NCI-H2196 treated with DMSO at 0.1 percent for 48 hours (cell line): Measurements from ENCODE around the gene RBM38.

Experiments
- DNase-seq: peaks from one replicate; lab custom pipeline; 2025; ENCODE audit not compliant: unreplicated experiment; lab: John Stamatoyannopoulos, UW

RBM38 gene

DNA sequence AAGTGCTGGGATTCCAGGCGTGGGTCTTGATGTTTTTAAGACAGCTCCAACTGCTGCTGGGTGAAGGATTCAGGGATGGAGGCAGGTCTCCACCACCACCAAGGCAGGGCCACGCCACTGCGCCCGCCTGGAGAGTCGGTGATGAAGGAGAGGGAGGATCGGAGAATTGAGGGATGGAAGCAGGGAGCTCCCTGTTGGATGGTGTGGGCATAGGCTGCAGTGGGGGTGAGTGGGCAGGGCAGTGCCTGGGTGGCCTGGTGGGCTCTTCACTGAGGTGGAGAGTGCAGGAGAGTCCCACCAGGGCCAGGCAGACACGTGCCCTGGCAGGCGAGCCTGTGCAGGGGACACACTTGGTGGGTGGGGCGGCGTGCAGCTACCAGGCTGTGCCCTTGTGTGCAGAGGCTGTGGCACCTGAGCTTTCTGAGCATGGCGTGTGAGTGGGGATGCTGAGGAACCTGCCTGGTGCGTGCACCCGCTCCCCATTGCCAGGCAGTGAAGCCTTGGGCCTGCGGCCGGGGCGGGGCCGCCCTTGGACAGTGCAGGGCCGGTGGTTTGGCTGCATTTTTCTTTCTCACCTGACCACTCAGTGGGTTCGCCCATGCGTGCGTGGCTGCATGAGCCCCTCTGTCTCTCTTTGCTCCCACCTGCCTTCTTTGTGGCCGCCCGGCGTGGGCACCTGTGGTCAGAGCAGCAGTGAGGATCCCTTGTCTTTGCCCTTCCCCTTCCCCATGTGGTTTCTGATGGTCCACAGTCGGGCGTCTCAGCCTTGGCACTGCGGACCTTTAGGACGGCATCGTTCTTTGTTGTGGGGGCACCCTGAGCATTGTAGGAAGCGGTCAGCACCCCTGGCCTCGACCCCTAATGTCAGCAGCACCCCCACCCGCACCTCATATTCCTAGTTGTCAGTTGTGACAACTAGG lies 11.3 kb downstream of the RBM38 start:
- no peak for DNase-seq

DNA sequence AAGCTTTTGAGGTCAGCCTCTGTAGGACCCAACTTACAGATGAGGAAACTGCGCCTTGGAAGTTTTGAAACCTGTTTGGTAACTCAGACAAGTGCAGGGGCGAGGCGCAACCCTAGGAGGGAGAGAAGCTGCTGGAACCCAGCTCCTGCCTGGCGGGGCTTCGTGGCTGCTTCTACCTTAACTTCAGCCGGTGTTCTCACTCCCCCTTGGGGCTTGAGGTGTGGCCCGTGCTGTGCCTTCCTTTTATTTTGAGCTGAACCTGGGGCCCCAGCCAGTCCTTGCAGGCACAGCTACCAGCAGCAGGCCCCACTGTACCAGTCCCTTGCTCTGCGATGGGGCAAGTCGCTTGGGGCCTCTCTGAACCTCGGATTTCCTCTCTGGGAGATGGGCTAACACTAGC lies 12.0 kb downstream of the RBM38 start:
- no peak for DNase-seq

DNA sequence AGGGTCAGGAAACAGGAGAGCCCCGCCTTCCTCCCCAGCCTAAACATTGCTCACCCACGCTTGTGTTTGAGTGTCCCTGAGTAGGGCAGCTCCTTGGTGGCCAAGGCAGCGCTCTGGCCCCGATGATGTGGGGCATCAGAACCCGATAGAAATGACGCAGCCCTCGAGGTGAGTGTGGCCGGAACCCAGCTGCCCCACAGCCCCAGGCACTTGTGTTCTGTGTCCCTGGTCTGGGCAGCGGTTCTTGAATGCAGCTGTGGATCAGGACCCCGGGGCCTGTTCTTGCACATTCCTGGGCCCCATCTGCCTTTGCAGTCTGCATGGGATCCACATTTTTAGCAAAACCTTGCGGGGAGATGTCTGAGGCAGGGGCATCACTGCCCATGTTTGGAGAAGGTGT lies 12.8 kb downstream of the RBM38 start:
- DNase-seq, result no peak

DNA sequence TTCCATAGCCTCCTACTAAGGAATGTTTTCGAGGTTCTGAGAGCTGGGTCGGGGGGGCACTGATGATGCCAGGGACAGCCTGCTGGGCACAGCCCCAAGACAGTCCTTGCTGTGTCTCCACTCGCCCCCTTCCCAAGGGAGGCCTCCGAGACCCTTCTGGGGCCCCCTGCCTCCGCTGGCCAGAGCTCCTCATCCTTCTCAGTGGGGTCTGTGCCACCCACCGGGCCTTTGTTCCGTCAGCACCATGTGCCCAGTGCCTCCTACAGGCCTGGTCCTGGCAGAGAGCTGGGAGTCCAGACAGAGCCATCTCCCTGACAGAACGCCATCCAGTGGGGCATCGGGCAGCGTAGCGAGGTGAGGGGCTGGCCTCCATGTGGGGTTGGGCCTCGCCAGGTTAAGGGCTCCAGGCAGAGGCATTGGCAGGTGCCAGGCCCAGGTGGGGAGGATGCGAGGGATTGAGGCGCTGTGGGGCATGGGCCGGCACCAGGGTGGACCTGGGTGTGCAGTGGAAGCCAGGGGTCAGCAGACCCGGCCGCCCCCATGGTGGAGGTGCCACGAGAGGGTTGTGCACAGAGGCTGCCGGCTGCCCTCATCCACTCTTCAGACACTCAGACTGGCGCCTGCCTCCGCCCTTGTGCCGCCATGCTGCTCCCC lies 13.3 kb downstream of the RBM38 start:
- no peak for DNase-seq

DNA sequence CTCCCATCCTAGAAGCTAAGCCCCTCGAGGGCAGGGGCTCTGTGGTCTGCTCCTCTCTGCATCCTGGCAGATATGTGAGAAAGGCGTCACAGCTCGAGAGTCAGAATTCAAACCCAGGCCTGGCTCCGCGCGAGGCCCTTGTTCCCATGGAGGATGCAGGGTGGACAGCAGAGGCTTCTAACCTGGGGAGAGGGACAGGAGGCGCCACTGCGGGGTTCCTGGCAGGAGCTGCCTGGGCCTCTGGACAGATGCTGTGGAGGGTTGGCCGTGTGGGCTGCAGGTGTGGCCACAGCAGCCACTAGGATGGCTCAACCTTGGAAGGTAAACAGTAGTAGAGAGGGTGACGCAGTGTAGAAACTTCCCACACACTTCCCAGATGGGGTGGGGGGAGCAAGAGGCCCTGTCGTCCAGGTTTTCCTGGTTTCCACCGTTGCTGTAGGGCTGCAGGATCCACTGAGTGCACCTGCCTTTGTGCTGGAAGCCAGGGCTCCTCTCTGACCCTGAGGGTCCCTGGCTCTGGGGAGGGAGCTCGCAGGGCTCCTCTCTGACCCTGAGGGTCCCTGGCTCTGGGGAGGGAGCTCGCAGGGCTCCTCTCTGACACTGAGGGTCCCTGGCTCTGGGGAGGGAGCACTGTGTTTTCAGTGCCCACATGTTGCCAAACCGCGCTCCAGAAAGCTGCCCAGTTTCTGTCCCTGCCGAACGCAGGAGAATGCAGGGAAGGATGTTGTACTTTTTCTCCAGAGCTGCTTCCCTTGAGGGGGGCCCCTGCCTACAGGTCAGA lies 14.2 kb downstream of the RBM38 start:
- DNase-seq, result no peak

DNA sequence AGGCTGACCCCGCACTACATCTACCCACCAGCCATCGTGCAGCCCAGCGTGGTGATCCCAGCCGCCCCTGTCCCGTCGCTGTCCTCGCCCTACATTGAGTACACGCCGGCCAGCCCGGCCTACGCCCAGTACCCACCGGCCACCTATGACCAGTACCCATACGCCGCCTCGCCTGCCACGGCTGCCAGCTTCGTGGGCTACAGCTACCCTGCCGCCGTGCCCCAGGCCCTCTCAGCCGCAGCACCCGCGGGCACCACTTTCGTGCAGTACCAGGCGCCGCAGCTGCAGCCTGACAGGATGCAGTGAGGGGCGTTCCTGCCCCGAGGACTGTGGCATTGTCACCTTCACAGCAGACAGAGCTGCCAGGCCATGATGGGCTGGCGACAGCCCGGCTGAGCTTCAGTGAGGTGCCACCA lies 16.4 kb downstream of the RBM38 start:
- DNase-seq, result no peak

DNA sequence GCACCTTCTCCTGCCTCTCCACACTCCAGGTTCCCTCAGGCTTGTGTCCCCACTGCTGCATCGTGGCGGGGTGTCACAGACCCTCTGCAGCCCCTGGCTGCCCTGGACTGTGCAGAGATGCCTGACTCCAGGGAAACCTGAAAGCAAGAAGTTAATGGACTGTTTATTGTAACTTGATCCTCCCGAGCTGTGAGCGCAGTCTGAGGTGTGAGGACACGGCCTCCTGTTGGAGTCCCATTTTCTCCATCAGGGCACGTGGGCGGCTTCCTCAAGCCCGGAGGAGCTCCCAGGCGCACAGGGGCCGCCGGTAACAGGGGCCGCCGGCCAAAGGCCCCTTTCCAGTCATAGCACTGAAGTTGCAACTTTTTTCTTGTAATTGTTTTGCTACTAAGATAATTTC lies 16.9 kb downstream of the RBM38 start:
- no peak for DNase-seq

DNA sequence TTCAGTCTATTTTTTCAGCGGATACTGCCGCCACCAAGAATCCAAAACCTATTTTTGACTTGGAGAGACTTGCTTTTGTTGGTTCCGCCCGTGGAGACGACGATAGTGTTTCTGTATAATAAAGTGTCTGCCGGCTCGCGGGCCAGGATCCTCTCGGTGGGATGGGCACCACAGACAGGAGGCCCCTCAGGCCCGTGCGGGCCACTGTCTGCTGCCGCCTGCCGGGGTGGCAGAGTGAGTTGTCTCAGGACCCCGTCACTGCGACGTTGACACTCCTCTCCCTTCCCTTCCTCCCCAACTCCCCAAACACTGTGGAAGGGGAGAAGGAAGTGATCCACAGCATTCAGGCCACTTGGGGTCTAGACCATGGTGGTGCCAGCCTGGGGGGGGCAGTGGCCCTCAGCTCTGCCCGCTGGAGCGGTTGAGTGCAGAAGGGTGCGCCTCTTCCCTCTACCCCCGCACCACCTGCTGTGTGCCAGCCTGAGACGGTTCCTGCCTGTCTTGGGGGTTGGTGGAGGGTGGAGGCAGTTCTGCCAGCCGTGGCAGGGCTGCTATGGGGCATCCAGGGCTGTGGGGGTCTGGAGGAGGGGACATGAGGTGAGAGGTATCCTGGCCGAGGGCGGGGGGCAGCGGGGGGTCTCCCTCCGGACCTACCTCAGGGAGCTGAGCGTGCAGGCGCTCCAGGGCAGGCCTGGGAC lies 17.5 kb downstream of the RBM38 start:
- DNase-seq, result no peak

DNA sequence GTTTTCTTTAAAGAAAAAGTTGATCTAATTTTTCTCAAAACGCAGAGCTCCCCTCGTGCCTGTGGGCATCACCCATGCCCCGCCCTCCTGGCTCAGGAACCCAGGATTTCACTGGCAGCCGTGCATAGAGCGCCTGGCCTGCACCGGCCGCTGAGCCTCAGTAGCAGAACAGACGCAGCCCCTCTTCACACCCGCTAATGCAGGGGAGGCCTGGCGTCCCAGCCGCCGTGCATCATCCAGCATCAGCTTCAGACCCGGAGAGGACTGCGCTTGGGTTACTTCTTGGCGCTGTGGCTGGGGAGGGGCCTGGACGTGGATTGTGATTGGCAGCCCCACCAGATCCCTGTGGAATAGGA lies 18.1 kb downstream of the RBM38 start:
- no peak for DNase-seq

DNA sequence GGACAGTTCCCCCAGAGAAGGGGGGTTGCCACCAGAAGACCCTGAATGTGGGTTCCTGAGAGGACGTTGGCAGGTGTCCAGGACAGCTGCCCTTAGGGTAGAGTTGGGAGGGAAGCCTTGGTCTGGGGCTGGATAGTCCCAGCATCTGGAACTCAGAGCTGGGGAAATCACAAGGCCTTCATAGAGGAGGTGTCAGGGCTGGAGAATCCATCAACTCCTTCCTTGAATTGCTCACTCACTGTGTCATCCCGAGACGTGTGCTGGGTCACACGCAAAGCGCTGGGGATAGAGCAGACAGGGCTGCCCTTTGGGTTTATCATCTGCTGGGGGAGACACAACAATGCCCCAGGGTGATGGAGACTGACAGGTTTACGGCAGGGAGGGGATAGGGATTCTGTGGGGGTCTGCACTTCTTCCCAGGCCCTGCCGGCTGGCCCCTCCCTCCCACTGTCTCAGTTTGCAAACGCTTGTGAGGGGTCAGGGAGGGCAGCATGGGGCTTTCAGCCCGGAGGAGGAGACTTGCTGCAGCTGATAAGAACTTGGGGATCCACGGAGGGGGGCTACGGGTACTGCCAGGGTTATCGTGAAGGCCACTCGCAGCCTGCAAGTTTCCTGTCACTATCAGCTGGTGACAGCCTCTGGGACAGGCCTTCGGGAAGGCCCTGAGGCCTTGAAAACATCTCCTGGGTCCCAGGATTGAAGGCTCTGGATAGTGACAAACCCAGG lies 18.6 kb downstream of the RBM38 start:
- DNase-seq, result no peak

DNA sequence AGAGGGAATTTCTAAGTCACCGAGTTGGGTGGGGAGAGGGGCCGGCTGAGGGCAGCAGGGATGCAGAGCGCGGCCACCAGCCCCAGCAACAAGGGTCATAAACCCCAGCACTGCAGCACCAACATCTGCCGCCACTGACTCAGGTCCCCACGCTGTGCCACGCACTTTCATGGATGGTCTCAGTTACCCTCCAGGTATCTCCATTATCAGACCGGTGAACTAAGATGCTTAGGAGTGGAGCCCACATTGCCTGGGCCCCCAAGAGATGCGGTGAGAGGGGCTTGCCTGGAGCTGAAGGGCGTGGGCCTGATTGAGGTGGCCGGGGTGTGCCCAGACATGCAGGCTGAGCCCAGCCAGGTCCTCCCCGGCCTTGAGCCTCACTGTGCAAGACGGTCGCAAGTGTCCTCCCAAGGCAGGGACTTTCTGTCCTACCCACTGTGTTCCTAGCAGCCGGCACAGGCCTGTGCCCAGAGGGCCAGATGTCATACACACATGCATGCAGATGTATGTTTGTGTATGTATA lies 19.3 kb downstream of the RBM38 start:
- DNase-seq, result no peak

DNA sequence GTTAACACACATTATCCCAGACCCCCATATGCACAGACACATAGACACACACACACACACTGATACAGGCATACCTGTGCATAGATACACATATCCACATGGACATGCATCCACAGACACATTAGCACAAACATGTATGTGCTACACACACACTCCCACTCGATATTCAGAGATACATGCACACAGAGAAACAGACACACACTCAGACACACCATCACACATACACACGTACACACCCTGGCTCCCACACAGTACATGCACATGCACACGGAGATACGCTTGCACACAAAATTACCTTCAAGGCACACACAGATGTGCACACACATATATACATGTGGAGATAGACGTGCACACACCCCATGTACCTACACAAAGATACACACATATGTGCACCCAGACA lies 19.7 kb downstream of the RBM38 start:
- DNase-seq, result no peak

DNA sequence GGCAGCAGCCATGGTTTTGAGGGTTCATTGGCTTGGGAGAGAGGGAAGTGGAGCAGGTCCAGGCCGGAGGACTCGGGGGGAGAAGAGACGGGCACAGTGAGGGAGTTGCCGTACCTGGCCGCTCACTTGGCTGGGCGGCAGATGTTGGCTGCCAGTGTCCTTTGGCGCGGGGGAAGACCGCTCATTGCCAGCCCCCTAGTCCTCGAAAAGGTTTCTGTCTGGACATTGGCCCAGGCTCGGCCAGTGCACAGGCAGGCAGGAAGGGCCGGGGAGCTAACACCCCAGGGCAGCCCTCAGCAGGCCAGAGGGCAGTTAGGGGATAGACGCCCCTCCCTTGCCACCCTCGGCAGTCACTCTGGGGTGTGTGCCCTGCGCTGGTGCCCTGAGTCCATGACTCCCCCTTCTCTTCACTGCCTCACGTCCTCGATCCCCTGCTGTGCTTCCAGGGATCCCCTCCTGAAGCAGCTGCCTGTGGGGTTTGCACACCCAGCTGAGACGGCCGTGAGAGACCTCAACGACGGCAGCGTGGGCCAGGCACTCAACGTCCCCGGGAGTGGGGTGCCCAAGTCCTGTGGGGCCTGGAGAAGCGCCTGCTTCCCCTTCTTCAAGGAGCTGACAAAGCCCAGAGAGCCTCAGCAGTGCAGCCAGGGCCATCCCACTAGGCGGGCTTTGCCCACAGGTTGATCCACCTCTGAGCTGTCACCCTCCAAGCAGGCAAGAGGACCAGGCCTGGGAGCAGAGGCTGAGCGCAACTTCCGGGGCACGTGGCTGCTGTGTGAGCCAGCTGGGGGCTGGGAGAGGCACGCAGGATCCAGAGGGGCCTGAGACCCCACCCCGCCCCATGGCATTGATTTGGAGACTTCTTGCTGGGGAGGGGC lies 20.4 kb downstream of the RBM38 start:
- DNase-seq, result no peak

DNA sequence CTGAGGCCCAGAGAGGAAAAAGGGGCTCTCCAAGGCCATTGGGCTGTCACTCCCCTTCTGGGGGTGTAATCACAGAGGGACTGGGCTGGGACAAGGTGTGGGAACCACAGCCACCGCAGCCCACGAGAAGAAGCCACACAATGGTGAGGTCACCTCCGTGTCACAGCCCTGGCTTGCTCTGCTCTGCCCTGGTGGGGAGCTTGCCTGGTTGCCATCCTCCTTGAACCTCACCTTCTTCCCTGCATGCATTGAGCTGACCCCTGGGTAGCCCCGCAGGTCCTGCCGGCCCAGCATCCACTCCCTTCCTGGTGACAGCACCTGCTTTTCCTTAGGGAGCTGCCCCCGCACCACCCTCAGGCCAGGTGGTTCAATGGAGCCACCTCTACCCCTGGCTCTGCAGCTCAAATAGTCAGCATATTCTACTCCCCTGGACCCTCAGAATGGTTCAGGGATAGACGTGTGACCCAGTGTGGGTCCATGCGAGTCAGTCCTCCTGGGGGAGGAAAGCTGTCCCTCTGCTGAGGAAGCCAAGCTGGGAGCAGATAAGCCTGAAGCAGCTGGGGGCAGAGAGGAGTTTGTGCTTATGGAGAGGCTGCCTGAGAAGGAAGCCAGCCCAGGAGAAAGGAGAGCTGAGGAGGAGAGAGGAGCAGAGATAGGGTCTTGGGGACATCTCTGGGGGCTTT lies 21.3 kb downstream of the RBM38 start:
- no peak for DNase-seq

DNA sequence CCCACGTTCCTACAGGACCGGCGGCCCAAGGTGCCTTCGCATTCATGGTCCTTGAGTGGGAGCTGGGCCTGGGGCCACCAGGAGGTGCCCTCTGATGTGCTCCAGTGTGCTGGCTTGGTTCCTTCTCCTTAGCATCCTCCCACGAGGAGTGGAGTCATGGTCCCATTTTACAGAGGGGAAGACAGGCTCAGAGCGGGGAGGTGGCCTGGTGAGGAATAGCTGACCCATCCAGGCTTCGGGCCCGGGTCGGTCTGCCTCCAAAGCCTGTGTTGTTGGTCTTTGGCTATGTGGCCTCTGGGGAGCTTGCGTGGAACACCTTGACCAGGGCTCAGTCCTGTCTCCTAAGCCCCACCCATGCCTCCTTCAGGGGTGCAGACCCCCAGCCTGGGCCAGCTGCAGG lies 22.8 kb downstream of the RBM38 start:
- no peak for DNase-seq

DNA sequence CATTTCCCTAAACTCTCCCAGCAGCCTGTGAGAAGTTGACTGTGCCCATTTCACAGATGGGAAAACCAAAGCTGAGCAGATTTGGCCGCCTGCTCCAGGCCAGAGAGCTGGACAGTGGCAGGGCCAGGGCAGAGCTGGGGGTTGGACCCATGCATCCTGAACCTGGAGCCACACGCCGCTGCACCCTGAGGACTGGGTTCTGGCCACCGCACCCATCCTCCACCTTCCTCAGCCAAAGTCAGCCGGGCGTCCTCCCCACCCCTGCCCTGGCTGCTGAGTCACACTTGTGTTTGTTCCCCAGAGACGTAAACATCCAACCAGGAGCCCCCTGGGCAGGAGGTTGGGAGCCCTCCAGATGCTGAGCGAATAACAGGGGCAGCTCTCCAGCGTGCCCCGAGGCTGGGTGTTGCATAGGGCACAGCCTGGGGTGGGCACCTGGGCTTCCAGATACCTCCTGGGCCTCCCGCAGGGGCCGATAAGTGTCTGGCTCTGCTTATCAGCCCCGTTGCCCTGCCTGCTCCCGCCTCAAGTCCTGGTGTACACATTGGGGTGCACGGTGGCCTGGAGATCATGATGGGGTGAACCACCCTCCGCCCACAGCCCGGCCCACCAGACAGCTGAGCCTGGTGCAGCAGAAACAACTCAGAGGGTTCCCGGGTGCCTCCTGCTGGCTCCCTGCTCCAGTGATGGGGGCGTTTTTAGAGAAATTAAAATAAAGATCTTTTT lies 23.8 kb downstream of the RBM38 start:
- no peak for DNase-seq

DNA sequence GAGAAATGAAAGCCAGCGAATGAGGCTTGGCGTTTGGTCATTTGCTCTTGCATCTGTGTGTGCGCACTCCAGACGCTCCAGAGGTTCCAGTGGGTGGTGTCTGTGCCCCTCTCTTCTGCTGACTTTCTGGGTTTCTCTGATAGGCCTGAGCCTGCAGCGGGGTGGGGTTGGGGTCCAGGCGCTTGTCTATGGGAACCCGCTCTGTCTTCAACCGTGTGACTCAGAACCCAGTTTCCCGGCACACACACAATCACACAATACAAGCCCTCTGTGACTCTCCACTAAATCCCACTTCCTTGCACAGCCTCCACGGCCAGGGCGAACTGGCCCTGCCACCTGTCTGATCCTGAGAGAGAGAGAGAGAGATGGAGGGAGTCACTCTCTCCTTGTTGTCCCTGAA lies 24.6 kb downstream of the RBM38 start:
- DNase-seq, result no peak
